Measurements from ENCODE around the gene CXCR5. TPM values are rescaled to one million over a fixed set of nuclear protein-coding genes. Genes with fewer than 3 reads are reported as not detected.
A peak's percentile ranks its signal among the peaks of the same experiment; 100 is the strongest.

The CXCR5 gene
- total RNA-seq, 1 donor from 2014 or later: under 0.01 TPM

DNA sequence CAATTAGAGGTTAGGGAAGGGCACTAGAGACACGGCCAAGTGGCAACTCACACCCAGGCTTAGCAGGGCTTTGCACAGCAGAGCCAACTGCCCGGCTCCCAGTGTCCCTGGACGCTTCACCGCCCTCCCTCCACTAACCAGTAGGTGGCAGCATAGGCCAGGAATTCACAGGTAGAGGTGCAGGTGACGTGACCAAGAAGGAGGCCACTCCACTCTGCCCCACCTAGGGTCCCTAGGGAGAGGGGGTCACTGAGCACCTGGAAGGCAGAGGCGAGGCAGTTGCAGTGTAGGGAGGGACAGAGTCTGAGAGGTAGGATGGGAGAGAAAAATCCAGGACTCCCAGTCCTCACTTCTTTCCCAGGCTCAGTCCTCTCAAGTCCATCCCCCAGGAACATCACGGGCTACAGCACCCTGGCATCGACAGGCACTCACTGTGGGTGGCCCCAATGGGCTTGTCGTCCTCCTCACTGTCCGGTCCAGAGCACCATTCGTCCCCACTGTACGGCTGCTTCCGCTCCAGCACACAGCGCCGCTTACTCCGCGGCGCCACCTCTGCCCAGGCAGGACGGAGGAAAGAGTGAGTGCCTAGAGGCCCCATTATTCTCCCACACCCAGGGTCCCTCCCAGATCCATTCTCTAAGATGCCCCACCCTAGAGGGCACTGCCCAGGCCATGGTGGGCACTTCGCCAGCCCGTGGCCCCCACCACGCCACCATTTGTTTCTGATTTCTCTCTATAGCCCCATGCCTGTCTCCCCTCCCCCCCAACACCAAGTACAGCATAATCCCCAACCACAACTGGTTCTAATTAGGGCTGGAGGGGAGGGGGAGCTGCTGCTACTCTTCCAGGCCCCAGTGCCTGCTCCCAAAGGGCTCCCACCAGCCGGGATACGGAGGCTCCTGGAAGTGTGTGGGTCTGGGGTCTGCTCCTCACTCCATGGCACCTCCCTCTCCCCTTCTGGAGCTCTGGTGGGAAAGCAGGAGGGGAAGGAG, 23.7 kb downstream of the CXCR5 start:
- TF ChIP-seq, protein P1, sequence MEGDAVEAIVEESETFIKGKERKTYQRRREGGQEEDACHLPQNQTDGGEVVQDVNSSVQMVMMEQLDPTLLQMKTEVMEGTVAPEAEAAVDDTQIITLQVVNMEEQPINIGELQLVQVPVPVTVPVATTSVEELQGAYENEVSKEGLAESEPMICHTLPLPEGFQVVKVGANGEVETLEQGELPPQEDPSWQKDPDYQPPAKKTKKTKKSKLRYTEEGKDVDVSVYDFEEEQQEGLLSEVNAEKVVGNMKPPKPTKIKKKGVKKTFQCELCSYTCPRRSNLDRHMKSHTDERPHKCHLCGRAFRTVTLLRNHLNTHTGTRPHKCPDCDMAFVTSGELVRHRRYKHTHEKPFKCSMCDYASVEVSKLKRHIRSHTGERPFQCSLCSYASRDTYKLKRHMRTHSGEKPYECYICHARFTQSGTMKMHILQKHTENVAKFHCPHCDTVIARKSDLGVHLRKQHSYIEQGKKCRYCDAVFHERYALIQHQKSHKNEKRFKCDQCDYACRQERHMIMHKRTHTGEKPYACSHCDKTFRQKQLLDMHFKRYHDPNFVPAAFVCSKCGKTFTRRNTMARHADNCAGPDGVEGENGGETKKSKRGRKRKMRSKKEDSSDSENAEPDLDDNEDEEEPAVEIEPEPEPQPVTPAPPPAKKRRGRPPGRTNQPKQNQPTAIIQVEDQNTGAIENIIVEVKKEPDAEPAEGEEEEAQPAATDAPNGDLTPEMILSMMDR (IDR thresholded peaks at IDR 0.05; ENCODE audit: insufficient read depth, low read length, poor library complexity, severe bottlenecking): peak; percentile 86
- Histone ChIP-seq H3K4me3 (ENCODE audit: low read depth, low read length) (no peak overlapping the region), H3K36me3 (ENCODE audit: control insufficient read depth, insufficient read depth, low read length) (peaks cover 1% of the 10 kb centered on the region), H3K27me3 (ENCODE audit: control insufficient read depth, insufficient read depth, low read length) (no peaks in the 10 kb centered on the region)
- DNase-seq (ENCODE audit: low read depth): no peak

DNA sequence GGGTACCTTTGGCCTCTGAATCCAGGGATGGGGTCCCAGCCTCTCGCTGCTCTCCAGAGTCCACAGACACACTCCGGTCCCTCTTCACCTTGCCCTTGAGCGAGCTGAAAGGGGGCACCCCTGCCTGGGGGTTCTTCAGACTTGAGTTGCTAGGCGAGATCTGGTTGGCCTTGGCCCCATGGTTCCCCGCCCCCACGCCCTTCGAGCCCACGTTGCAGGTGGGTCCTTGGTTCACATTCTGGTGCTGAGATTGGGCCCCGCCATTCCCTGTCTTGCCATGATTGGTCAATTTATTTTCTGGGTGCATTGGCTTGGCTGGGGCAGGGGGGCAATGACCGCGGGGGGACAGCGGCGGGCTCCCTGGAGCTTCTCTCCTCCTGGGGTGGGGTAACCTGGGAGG, 24.6 kb downstream of the CXCR5 start:
- Histone ChIP-seq H3K36me3 (ENCODE audit: control insufficient read depth, insufficient read depth, low read length) (peaks cover 1% of the 10 kb centered on the region), H3K4me3 (ENCODE audit: low read depth, low read length) (no peak overlapping the region), H3K27me3 (ENCODE audit: control insufficient read depth, insufficient read depth, low read length) (no peaks in the 10 kb centered on the region)
- TF ChIP-seq, protein P1 (IDR thresholded peaks at IDR 0.05; ENCODE audit: insufficient read depth, low read length, poor library complexity, severe bottlenecking): no peak
- no peak for DNase-seq (ENCODE audit: low read depth)

DNA sequence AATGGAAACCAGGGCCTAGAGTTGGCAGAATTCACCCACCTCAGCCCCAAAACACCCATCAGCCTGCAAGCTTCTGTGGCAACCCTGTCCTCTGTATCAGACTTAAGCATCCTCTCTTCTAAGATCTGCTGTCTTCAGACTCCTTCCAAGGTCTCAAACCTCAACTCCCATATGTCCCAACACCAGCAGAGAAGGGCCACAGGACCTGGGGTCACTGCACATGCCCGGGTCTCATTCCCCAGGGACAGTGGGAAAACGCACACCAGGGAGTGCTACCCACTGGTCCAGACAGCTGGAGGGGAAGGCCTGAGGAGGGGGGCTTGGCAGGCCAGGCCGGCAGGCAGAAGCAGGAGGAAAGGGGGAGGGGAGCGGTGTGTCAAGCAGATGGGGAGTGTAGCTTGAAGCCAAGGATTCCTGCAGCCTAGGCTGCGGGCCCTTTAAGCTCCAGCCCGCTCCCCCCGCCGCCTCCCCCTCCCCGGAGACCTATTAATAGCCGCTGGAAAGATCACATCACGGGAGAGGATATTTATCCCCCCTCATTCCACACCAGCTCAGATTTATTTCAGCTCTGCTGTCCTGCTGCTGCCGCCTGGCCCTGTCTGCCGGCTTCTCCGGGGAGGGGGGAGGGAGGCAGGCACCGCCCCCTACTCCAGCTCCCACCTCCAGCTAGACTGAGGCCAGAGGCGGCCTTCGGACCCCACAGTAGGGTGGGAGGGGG, 25.4 kb downstream of the CXCR5 start:
- H3K27me3 ChIP-seq (ENCODE audit: control insufficient read depth, insufficient read depth, low read length): no peaks in the 10 kb centered on the region
- H3K4me3 ChIP-seq (ENCODE audit: low read depth, low read length): peak overlapping the region; percentile 34
- DNase-seq (ENCODE audit: low read depth): no peak
- TF ChIP-seq, protein P1 (IDR thresholded peaks at IDR 0.05; ENCODE audit: insufficient read depth, low read length, poor library complexity, severe bottlenecking): no peak
- no peaks in the 10 kb centered on the region for H3K36me3 ChIP-seq (ENCODE audit: control insufficient read depth, insufficient read depth, low read length)

DNA sequence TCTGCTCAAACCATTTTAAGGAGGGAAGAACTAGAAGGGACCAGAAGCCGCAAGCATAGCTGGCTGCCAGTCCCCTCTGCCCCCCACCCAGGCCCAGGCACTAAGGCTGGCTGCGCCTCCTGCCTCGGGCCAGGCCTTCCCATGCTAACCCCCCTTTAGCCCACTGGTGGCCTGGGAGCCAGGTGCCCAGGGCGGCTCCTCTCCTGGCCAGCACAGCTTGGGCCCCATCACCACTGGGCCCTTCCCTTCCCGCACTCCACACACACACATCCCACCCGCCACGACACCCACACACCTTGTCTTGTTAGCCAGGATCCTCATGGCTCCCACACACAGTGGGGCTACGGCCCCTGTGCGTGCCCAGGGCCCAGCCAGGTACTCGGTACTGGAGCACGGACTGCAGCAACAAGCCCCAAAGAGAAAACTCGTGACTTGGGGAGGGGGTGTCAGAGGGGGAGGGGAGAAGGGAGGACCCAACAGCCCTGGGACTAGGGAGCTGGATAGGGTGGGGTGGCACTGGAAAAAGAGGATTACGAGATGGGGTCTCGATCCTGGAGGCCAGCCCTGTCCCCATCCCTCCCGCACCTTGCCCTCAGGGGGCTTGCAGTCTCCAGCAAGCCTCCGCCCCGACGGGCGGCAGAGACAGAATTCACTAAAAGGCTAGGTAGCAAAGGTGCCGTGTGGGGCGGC, 26.1 kb downstream of the CXCR5 start:
- DNase-seq (ENCODE audit: low read depth): no peak
- peak overlapping the region; percentile 34 for H3K4me3 ChIP-seq (ENCODE audit: low read depth, low read length)
- no peaks in the 10 kb centered on the region for H3K27me3 ChIP-seq (ENCODE audit: control insufficient read depth, insufficient read depth, low read length)
- H3K36me3 ChIP-seq (ENCODE audit: control insufficient read depth, insufficient read depth, low read length): no peaks in the 10 kb centered on the region
- TF ChIP-seq, protein P1 (IDR thresholded peaks at IDR 0.05; ENCODE audit: insufficient read depth, low read length, poor library complexity, severe bottlenecking): no peak

DNA sequence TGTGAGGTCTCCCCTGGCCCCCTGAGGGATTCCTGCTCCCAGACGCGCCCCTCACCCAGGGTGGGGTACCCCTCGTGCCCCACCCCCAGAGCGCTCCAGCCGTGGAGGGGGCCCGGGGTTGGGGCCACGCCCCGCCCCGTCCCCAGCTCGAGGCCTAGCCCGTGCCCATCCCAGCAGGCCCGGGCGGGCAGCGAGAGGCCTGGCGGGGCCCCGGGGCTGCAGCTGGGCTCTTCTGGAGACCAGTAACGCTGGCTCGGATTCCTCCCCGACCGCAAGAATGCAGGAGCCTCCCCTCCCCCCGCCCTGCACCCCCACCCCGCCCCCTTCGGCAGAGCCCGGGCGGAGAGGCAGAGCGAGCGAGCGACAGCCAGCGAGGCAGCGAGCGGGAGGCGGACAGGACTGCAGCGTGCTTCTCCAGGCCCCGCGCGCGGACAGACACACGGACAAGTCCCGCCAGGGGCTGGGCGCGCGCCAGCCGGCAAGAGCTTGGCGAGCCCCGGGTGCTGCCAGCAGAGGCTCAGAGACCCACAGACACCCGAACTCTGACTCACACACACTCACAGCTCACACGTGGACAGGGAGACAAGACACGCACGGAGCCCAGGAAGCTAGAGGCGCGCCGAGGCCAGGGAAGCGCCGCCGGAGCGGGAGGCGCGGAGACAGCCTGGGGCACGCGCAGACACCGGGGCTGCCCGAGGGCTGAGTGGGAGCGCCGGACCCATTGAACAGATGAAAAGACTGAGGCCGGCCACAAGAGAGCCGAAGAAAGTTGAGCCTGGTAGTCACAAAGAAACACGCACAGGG, 26.8 kb downstream of the CXCR5 start:
- H3K36me3 ChIP-seq (ENCODE audit: control insufficient read depth, insufficient read depth, low read length): no peaks in the 10 kb centered on the region
- TF ChIP-seq, protein P1 (IDR thresholded peaks at IDR 0.05; ENCODE audit: insufficient read depth, low read length, poor library complexity, severe bottlenecking): no peak
- no peak for DNase-seq (ENCODE audit: low read depth)
- H3K27me3 ChIP-seq (ENCODE audit: control insufficient read depth, insufficient read depth, low read length): no peaks in the 10 kb centered on the region
- peak overlapping the region; percentile 34 for H3K4me3 ChIP-seq (ENCODE audit: low read depth, low read length)

Data from kidney epithelial cell (primary cell).